HG03469 (cell line): ENCODE measurements around the gene SRSF3.

Source experiments
- ATAC-seq: cut with Tn5 transposase; IDR thresholded peaks from one replicate; pipeline ENCODE4 v1.9.1; 2021; ENCODE audit warnings: mild to moderate bottlenecking, moderate library complexity, moderate number of reproducible peaks; ENCODE audit not compliant: unreplicated experiment

The SRSF3 gene

DNA sequence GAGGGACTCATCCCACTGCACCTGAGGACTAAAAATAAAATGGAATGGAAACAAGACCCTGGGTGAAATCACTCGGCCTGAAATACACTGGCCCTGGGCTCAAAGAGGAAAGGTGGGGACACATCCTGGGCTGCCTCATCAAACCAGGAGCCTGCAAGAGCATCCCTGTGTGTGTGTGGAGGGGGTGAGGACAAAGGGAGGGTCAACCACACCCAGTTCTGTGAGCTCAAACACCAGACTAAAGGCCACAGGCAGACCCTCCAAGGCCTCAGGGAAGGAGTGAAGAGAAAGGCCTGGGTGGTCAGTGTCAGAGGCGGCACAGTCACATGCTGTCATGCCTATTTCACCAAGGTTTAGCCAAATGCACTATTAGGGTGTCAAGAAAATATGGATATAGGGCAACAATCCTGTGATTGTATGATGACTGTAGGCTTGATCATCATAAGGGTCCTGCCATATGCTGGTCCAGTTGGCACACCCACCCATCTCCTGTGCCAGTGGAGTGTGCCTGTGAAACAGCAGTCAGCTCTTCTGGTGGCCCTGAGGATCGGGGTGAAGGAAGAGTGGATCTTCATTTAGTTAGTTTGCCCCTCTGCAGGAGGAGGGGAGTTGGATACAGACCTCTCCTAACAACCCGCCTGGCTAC is 28.9 kb downstream of the SRSF3 start:
- no peak for ATAC-seq

DNA sequence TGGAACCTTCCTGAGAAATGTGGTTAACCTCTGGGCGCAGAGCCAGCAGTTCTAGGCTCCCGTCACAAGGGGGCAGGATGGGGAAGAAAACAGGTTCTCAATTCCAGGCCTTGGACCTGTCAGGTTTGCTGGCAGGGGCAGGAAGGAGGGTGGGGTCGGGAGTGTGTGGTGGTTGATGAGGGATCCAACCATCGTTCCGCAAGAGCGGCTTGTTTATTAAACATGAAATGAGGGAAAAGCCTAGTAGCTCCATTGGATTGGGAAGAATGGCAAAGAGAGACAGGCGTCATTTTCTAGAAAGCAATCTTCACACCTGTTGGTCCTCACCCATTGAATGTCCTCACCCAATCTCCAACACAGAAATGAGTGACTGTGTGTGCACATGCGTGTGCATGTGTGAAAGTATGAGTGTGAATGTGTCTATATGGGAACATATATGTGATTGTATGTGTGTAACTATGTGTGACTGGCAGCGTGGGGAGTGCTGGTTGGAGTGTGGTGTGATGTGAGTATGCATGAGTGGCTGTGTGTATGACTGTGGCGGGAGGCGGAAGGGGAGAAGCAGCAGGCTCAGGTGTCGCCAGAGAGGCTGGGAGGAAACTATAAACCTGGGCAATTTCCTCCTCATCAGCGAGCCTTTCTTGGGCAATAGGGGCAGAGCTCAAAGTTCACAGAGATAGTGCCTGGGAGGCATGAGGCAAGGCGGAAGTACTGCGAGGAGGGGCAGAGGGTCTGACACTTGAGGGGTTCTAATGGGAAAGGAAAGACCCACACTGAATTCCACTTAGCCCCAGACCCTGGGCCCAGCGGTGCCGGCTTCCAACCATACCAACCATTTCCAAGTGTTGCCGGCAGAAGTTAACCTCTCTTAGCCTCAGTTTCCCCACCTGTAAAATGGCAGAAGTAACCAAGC is 29.6 kb downstream of the SRSF3 start:
- no peak for ATAC-seq

DNA sequence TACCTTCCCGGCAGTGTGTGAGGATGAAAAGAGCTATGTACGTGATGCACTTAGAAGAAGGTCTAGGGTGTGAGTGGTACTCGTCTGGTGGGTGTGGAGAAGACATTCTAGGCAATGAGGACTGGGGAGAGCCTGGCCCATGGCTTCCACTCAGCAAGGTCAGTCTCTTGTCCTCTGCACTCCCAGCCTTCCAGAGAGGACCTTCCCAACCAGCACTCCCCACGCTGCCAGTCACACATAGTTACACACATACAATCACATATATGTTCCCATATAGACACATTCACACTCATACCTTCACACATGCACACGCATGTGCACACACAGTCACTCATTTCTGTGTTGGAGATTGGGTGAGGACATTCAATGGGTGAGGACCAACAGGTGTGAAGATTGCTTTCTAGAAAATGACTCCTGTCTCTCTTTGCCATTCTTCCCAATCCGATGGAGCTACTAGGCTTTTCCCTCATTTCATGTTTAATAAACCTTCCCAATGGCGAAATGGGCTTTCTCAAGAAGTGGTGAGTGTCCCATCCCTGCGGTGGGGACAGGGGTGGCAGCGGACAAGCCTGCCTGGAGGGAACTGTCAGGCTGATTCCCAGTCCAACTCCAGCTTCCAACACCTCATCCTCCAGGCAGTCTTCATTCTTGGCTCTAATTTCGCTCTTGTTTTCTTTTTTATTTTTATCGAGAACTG is 30.4 kb downstream of the SRSF3 start:
- ATAC-seq = no peak

DNA sequence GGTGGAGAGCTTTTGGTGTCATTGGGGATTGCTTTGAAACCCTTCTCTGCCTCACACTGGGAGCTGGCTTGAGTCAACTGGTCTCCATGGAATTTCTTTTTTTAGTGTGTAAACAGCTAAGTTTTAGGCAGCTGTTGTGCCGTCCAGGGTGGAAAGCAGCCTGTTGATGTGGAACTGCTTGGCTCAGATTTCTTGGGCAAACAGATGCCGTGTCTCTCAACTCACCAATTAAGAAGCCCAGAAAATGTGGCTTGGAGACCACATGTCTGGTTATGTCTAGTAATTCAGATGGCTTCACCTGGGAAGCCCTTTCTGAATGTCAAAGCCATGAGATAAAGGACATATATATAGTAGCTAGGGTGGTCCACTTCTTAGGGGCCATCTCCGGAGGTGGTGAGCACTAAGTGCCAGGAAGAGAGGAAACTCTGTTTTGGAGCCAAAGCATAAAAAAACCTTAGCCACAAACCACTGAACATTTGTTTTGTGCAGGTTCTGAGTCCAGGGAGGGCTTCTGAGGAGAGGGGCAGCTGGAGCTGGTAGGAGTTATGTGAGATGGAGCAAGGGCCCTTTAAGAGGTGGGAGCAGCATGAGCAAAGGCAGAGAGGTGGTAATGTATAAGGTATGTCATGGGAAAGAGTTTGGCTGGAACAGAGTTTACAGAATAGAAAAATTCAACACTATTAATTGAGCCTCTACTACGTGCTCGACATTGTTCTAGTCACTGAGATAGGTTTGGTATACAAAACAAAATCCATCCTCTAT is 31.2 kb downstream of the SRSF3 start:
- ATAC-seq = no peak

DNA sequence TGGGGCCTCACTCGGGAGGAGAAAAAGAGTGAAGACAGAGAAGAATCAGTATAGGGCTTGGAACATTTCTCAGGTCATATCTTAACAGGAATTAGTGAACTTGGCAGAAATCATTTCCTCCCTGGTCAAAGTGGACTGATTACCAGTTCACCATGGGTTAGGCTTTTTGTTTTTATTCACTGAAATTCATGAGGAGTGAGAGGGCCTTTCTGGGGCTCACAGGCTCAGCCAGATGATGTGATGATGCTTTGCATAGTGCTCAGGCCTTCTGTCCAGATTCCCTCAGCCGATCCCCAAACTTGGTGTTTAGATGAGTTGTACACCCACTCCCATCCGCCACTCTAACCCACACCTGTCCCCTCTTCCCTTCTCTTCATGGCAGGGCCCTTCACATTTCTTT is 32.5 kb downstream of the SRSF3 start:
- no peak for ATAC-seq

DNA sequence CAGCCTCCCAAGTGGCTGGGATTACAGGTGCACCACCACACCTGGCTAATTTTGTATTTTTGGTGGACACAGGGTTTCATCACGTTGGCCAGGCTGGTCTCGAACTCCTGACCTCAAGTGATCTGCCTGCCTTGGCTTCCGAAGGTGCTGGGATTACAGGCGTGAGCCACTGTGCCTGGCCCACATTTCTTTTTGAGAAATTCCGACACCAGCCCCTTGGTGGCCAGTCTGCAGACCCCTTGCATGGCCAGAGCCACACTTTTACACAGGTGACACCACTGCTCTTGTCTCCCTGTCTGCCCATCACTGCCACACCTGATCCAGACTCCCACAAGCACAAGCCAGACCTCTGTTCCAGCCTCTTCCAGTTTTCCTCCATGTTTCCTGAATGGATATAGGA is 33.0 kb downstream of the SRSF3 start:
- no peak for ATAC-seq

DNA sequence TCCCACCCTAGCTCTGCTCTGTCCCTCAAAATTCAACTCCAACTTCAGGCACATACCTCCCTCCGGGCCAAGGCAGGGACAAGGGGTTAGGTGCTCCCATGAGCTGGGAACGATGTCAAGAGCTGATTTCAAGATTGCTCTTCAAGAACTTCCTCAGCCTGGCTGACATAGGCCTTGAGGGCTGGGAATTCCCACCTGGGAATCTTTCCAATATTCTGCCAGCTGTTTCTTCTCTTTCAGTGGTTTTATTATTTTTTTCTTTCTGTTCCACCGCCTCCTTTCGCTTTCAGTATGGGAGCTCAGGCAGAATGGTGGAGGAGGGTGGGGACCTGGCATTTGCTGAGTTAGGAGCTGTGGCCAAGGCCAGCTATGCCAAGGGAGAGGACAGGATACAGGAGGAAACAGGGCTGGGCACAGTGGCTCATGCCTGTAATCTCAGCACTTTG is 33.7 kb downstream of the SRSF3 start:
- ATAC-seq = no peak

DNA sequence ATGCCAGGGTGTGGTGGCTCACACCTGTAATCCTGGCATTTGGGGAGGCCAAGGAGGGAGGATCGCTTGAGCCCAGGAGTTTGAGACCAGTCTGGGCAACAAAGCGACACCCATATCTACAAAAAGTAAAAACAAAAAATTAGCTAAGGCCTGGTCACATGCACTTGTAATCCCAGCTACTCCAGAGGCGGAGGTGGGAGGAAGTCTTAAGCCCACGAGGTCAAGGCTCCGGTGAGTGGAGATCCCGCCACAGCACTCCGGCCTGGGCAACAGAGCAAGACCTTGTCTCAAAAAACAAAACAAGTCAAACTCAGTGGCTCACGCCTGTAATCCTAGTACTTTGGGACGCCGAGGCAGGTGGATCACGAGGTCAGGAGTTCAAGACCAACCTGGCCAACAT is 35.6 kb downstream of the SRSF3 start:
- no peak for ATAC-seq

DNA sequence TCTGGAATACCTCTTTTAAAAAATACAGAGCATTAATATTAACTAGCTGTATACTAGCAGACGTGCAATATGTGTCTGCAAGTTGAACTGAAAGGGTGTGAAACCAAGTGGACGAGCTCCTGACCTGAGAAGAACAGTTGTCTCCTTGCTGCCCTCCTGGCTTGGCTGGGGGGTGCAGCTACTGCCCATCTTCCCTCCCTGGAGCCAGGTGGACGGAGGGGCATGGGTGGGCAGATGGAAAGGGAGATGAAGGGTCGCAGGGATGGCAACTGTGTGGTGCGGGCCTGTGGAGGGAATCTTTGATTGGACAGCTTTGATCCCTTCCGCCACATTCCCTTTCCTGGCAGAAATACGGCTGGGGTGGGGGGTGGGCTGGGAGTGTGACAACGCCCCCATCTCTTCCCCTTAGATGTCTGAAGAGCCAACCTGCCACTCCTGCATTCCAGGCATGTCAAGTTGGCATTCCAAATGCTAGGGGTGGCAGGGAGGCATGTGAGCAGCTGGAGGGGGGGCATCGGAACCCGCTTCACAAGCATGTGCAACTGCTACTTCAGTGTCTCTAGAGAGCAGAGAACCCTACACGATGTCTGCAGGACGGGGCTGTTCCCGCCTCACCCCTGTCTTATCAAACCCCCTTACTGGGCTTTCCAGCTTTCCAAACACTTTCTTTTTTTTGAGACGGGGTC is 37.3 kb downstream of the SRSF3 start:
- no peak for ATAC-seq

DNA sequence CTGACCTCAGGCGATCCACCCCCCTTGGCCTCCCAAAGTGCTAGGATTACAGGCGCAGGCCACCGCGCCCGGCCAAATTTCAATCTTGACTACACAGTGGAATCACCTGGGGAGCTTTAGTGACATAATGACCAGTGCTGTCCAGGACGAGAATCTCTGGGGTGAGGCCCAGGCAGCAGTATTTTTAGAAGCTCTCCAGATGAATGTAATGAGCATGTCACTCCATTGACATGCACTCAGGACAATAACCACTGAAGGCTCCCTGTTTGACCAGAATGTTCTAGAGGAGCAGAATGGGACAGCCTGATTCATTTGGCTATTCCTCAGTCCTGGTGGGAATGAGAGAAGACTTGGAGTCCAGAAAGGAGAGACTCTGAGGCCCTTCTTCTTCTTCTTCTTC is 39.2 kb downstream of the SRSF3 start:
- ATAC-seq = no peak

DNA sequence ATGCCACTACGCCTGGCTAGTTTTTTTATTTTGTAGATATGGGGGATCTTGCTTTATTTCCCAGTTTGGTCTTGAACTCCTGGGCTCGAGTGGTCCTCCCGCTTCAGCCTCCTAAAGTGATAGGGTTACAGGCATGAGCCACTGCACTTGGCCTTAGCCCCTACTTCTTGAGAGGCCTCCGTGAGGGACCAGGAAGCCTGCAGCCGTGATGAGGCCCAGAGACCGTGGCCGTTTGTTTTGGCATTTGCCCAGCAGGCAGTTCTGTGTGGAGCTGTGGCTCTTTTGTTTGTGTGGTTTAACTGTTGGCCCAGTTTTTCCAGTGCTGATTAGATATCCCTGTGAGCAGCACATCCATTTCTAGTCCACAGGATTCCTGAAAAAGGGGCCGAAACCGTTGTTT is 39.8 kb downstream of the SRSF3 start:
- no peak for ATAC-seq

DNA sequence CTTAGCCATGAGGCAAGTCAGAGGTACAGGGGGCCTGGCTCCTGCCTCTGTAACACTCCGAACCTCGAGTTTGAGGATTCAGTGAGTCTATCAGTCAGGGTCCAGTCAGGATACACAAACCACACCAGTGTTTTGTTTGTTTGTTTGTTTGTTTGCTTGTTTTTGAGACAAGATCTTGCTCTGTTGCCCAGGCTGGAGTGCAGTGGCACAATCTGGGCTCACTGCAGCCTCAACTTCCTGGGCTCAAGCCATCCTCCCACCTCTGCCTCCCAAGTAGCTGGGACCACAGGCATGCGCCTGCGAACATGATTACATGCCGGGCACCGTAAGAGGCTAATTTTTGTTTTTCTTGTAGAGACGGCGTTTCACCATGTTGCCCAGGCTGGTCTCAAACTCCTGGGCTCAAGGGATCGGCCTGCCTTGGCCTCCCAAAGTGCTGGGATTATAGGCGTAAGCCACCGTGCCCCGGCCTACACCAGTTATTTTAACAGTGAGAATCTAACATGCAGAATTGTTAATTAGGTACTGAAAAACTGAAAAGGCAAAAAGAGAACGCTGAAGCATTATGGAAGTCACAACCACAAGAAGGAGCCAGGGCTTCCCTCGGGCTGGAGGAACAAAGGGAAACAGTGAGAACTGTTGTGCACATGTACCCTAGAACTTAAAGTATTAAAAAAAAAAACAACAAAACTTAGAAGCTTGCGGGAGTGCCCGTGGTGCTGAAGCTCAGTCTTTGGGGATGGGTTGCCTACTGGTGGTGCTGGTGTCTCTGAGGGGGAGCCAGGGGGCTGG is 40.4 kb downstream of the SRSF3 start:
- no peak for ATAC-seq

DNA sequence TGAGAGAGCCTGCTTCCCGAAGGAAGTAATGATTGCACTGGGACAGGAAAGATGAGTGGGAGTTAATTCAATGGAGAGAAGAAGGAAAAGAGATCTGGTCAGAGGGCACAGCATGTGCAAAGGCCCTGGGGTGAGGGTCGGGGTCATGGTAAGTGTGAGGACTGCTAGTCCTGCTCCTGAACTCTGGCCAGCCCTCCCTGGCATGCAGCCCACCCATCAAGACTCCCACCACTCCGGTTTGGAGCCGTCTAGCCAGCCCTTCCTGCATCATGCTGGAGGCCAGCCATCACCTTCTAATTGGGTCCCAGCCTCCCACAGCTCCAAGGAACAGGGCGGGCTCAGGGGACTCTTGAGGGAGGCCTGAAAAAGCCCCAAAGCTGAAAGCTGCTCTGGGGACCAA is 42.1 kb downstream of the SRSF3 start:
- no peak for ATAC-seq

DNA sequence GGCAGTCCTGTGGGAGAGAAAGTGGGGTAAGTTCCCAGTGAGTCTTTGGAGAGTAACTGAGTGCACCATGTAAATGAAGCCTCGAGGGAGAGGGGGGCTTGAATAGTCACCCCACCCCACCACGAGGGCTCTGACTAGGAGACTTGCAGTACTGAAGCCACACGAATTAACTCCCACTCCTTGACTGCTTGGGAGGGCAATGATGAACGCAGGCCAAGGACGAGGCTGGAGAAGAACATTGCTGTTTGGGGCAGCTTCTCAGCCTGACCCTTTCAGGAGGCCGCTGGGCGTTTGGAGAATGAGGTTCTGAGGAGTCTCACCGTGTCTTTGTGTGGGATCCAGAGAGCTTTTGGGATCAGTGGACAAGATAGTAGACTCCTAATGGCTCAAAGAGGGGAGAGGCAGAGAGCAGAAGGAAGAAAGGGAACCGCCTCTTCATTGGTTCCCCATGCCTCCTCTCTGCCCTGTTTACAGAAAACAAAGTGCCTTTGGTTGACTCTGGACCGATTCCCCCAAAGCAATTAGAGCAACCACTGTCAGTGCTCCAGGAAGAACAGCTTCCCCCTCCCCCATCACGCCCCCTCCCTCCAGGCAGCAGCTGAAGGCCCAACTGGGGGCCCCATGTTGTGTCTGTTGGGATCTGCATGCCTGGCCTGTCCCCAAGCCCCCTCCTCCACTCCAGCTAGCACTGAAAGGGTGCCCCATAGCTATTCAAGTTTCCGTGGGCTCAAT is 42.7 kb downstream of the SRSF3 start:
- ATAC-seq = no peak

DNA sequence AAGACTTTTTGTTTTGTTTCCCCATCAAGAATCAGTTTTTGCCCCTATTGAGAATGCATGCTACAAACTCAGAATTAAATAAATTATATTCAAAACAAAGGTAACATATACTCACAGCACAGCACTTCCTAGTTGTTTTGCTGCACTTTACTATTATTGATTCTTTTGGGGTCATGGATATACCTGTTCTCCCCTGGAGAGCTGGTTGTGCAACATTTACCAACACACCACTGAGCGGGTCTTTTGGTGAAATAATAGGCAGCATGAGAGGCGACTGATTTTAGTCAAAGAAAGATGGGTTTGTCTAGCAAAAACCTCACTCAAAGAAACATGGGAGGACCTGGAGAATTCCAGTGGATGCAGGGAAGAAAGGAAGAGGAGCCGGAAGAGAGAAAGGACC is 44.4 kb downstream of the SRSF3 start:
- no peak for ATAC-seq

DNA sequence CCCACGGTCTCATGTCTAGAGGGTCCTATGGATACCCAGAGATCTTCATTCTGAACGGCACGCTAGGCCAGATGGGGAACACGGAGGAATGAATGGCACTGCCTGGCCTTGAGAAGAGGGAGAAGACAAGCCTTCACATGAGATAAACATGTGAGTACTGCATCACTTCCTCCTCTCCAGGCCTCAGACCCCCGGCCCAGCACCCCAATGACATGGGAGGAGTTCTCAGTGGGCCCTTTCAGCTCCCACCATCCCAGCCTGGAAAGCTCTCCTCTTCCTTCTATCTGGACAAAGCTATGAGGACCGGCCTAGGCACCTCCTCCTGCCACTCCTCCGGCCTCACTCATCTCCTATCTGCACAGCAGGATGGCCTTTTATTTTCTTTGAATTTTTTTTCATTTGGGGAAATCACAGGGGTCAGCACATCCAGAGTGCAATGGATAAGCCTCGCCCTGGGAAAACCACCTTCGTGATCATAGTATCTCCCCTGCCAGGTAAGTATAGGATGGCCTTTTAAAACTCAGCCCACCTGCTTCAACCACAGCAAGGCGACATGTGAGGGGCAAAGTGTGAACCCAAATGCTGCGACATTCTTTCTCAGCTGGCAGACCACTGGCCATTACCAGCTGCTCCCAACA is 45.1 kb downstream of the SRSF3 start:
- ATAC-seq = no peak

DNA sequence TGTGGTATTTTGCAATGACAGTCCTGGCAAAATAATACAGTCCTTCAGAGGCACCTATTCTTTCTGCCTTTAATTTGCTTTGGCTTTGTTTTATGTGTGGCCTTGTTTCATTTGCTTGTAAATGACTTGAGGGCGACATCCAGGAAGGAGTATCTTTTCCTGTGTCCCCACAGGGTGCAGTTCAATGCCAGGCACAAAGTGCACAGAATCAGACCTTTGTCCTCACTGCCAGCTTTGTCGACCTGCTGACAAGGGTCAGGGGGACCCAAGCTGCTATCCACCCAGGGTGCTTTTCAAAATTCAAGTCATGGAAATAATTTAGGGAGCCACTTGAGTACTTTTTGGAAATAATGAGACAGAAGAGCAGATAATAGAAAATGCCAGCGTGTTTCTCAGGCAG is 47.4 kb downstream of the SRSF3 start:
- no peak for ATAC-seq
